ENCODE measurements around the gene SYT9. TPM values are rescaled to one million over a fixed set of nuclear protein-coding genes. Genes with fewer than 3 reads are reported as not detected.

Gene SYT9
- total and polyA plus RNA-seq, 4 donors = 0.01 to 0.12 TPM; not detected in 2

DNA sequence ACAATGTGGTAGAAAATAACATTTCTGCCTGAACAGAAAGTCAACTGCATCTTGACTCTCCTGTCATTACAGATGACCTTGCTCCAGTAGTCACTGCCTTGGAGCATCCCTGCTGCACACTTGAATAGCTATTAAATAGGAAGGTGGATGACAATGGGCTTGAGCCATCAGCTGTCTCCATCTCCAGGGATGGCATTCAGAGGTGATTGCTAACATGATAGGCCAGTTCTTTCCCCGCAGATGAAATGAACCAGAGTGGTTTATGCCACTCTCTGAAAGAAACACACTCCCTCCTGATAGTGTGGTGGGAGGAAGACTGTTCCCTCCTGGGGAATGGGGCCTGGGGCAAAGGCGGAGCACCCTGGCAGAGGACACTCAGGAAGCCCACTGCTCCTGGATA lies 176.5 kb downstream of the SYT9 start:
- H3K9ac ChIP-seq (ENCODE audit: insufficient read depth in 1 of 2, low read length in 2 of 2) = no peak overlapping the region
- DNase-seq (no peak), ATAC-seq (ENCODE audit: insufficient read depth, low FRiP score) (no peak)
- H3K27ac ChIP-seq (ENCODE audit: low read depth in 1 of 2, low read length in 1 of 2) = no peak overlapping the region
- H3K27me3 ChIP-seq (ENCODE audit: control insufficient read depth in 3 of 3, insufficient read depth in 3 of 3, low read length in 2 of 3) = no peaks in the 10 kb centered on the region
- H3K4me1 ChIP-seq (ENCODE audit: control insufficient read depth in 5 of 5, insufficient read depth in 5 of 5, low read length in 5 of 5) = no peaks in the 10 kb centered on the region
- 92 to 93% methylated on average over 2 of the region's 2 CpGs for WGBS, 2 donors
- peaks cover 0 to 5% (median 0%) of the 10 kb centered on the region in 4 donors for H3K9me3 ChIP-seq (ENCODE audit: control insufficient read depth in 4 of 4, insufficient read depth in 3 of 4, low read length in 3 of 4)
- TF ChIP-seq, protein P1, sequence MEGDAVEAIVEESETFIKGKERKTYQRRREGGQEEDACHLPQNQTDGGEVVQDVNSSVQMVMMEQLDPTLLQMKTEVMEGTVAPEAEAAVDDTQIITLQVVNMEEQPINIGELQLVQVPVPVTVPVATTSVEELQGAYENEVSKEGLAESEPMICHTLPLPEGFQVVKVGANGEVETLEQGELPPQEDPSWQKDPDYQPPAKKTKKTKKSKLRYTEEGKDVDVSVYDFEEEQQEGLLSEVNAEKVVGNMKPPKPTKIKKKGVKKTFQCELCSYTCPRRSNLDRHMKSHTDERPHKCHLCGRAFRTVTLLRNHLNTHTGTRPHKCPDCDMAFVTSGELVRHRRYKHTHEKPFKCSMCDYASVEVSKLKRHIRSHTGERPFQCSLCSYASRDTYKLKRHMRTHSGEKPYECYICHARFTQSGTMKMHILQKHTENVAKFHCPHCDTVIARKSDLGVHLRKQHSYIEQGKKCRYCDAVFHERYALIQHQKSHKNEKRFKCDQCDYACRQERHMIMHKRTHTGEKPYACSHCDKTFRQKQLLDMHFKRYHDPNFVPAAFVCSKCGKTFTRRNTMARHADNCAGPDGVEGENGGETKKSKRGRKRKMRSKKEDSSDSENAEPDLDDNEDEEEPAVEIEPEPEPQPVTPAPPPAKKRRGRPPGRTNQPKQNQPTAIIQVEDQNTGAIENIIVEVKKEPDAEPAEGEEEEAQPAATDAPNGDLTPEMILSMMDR (IDR thresholded peaks at IDR 0.05; ENCODE audit: control extremely low read depth, extremely low read depth) = no peak
- no peaks in the 10 kb centered on the region for H3K36me3 ChIP-seq (ENCODE audit: control insufficient read depth in 4 of 4, insufficient read depth in 4 of 4, low read length in 4 of 4)
- no peak overlapping the region for H3K4me3 ChIP-seq

DNA sequence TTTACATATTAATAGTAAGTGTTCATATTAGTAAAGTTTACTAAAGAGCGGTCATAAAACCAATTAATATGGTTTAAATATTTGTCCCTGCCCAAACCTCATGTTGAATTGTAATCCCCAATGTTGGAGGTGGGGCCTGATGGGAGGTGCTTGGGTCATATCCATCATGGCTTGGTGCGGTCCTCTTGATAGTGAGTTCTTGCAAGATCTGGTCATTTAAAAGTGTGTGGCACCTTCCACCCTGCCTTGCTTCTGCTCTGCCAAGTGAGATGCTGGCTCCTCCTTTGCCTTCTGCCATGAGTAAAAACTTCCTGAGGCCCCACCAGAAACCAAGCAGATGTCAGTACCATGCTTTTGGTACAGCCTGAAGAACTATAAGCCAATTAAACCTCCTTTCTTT lies 178.8 kb downstream of the SYT9 start:
- Histone ChIP-seq H3K27me3 (ENCODE audit: control insufficient read depth in 3 of 3, insufficient read depth in 3 of 3, low read length in 2 of 3) (no peaks in the 10 kb centered on the region), H3K9me3 (ENCODE audit: control insufficient read depth in 4 of 4, insufficient read depth in 3 of 4, low read length in 3 of 4) (peaks cover 0 to 5% (median 0%) of the 10 kb centered on the region in 4 donors), H3K9ac (ENCODE audit: insufficient read depth in 1 of 2, low read length in 2 of 2) (no peak overlapping the region), H3K4me1 (ENCODE audit: control insufficient read depth in 5 of 5, insufficient read depth in 5 of 5, low read length in 5 of 5) (no peaks in the 10 kb centered on the region), H3K4me3 (no peak overlapping the region), H3K27ac (ENCODE audit: low read depth in 1 of 2, low read length in 1 of 2) (no peak overlapping the region), H3K36me3 (ENCODE audit: control insufficient read depth in 4 of 4, insufficient read depth in 4 of 4, low read length in 4 of 4) (no peaks in the 10 kb centered on the region)
- WGBS, 2 donors = 95 to 99% methylated on average over 2 of the region's 2 CpGs
- ATAC-seq (ENCODE audit: insufficient read depth, low FRiP score) (no peak), DNase-seq (no peak)
- TF ChIP-seq, protein P1 (IDR thresholded peaks at IDR 0.05; ENCODE audit: control extremely low read depth, extremely low read depth) = no peak

DNA sequence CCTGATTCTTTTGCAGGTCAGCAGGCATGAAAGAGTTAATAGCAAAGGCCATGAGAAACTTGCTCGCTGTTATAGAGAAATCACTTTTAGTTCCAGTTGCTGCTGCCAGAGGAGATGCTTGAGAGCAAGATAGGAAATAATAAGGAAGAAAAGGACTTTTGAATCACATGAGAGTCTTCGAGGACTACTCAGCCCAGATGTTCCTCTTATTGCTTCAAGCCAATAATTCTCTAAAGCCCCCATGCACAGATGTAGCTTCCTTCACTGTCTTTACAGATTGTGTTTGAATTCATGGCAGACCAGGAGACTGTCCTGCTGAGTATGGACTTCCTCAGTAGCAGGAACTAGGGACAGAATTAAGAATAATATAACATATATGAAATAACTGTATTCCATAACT lies 183.5 kb downstream of the SYT9 start:
- Histone ChIP-seq H3K36me3 (ENCODE audit: control insufficient read depth in 4 of 4, insufficient read depth in 4 of 4, low read length in 4 of 4) (no peaks in the 10 kb centered on the region), H3K4me3 (no peak overlapping the region), H3K27ac (ENCODE audit: low read depth in 1 of 2, low read length in 1 of 2) (no peak overlapping the region), H3K9ac (ENCODE audit: insufficient read depth in 1 of 2, low read length in 2 of 2) (no peak overlapping the region), H3K27me3 (ENCODE audit: control insufficient read depth in 3 of 3, insufficient read depth in 3 of 3, low read length in 2 of 3) (peaks cover 0 to 3% (median 0%) of the 10 kb centered on the region in 3 donors), H3K4me1 (ENCODE audit: control insufficient read depth in 5 of 5, insufficient read depth in 5 of 5, low read length in 5 of 5) (no peaks in the 10 kb centered on the region), H3K9me3 (ENCODE audit: control insufficient read depth in 4 of 4, insufficient read depth in 3 of 4, low read length in 3 of 4) (peaks cover 0 to 5% (median 0%) of the 10 kb centered on the region in 4 donors)
- WGBS, 2 donors = 16 to 17% methylated on average over 2 of the region's 2 CpGs
- no peak for DNase-seq
- TF ChIP-seq, protein P1 (IDR thresholded peaks at IDR 0.05; ENCODE audit: control extremely low read depth, extremely low read depth) = no peak
- no peak for ATAC-seq (ENCODE audit: insufficient read depth, low FRiP score)

DNA sequence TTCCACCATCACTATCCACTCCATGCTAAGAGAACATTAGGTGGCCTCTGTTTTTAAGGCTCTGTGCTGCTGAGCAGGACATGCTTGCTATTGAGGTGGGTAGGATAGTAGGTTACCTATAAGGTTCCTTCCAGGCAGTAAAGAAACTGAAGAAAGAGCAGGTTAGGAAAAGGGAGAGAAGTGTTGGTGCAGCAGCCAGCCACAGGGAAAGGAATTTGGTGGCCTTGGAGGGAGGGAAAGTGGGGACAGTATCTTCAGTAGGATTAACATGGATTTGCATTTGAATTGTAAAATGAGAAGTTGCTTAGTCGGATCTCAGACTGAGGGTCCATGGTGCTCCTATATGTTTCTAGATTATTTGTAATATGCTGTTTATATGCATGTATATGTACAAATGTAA lies 184.4 kb downstream of the SYT9 start:
- 71 to 79% methylated on average over 1 of the region's 1 CpG for WGBS, 2 donors
- H3K27me3 ChIP-seq (ENCODE audit: control insufficient read depth in 3 of 3, insufficient read depth in 3 of 3, low read length in 2 of 3) = peaks cover 0 to 3% (median 0%) of the 10 kb centered on the region in 3 donors
- DNase-seq = no peak
- H3K36me3 ChIP-seq (ENCODE audit: control insufficient read depth in 4 of 4, insufficient read depth in 4 of 4, low read length in 4 of 4) = no peaks in the 10 kb centered on the region
- H3K4me1 ChIP-seq (ENCODE audit: control insufficient read depth in 5 of 5, insufficient read depth in 5 of 5, low read length in 5 of 5) = no peaks in the 10 kb centered on the region
- ATAC-seq (ENCODE audit: insufficient read depth, low FRiP score) = no peak
- H3K9ac ChIP-seq (ENCODE audit: insufficient read depth in 1 of 2, low read length in 2 of 2) = no peak overlapping the region
- H3K27ac ChIP-seq (ENCODE audit: low read depth in 1 of 2, low read length in 1 of 2) = no peak overlapping the region
- TF ChIP-seq, protein P1 (IDR thresholded peaks at IDR 0.05; ENCODE audit: control extremely low read depth, extremely low read depth) = no peak
- H3K4me3 ChIP-seq = no peak overlapping the region
- H3K9me3 ChIP-seq (ENCODE audit: control insufficient read depth in 4 of 4, insufficient read depth in 3 of 4, low read length in 3 of 4) = peaks cover 0 to 5% (median 0%) of the 10 kb centered on the region in 4 donors

Data from lung (tissue), 12 donors.